IMR-90 (cell line): ENCODE measurements around the gene PLB1. TPM values are rescaled to one million over a fixed set of nuclear protein-coding genes. Genes with fewer than 3 reads are reported as not detected.

Source experiments
- ATAC-seq: fragments of 200-7000 bp; cut with Tn5 transposase; 2 replicates; pipeline ENCODE4 v1.9.1; 2020; ENCODE audit warnings: low read depth, mild to moderate bottlenecking, moderate library complexity
- BruUV-seq: library from RNA; stranded (reverse); fragments of 400-500 nt; replicated peaks from 2 replicates; lab custom pipeline; 2021; lab: Mats Ljungman, UMichigan
- CTCF ChIA-PET: fragments of 300-600 bp; formaldehyde crosslinking; extraction: SDS; loops from one replicate; lab custom pipeline; 2021; ENCODE audit warnings: antibody characterized with exemption; lab: Yijun Ruan, JAX
- POLR2A ChIA-PET: fragments of 300-600 bp; sonication (Branson Sonifier 250); formaldehyde crosslinking; loops from one replicate; lab custom pipeline; 2022; ENCODE audit warnings: antibody characterized with exemption; ENCODE audit not compliant: unreplicated experiment; lab: Charles Lee
- DNase-seq: peaks from one replicate; pipeline ENCODE4 v3.0.0; 2013
- H2AFZ ChIP-seq: replicated peaks from 2 replicates; pipeline ENCODE3; 2013; ENCODE audit warnings: low read length, mild to moderate bottlenecking; ENCODE audit not compliant: poor library complexity
- H2AK5ac ChIP-seq: 2 replicates; pipeline ENCODE4 v1.6.1; 2013; ENCODE audit warnings: low read depth, low read length, inconsistent platforms
- H2AK9ac ChIP-seq: replicated peaks from 2 replicates; pipeline ENCODE3; 2013; ENCODE audit warnings: mild to moderate bottlenecking, low read depth, low read length, moderate library complexity; ENCODE audit not compliant: poor library complexity
- H2BK120ac ChIP-seq: 2 replicates; pipeline ENCODE4 v1.6.1; 2013; ENCODE audit warnings: low read depth, low read length, inconsistent platforms
- H2BK15ac ChIP-seq: 3 replicates; pipeline ENCODE4 v1.6.1; 2013; ENCODE audit warnings: low read depth, low read length, inconsistent platforms
- H2BK20ac ChIP-seq: 2 replicates; pipeline ENCODE4 v1.6.1; 2013; ENCODE audit warnings: low read depth, mild to moderate bottlenecking, inconsistent platforms, low read length, moderate library complexity
- H2BK5ac ChIP-seq: 2 replicates; pipeline ENCODE4 v1.6.1; 2013; ENCODE audit warnings: mild to moderate bottlenecking, low read depth, low read length, inconsistent platforms; ENCODE audit not compliant: poor library complexity, severe bottlenecking
- H3K14ac ChIP-seq: replicated peaks from 2 replicates; pipeline ENCODE4 v1.6.1; 2013; ENCODE audit warnings: low read depth, low read length, inconsistent platforms
- H3K18ac ChIP-seq: 2 replicates; pipeline ENCODE4 v1.6.1; 2013; ENCODE audit warnings: low read depth, low read length, control low read depth
- H3K23ac ChIP-seq: 2 replicates; pipeline ENCODE4 v1.6.1; 2013; ENCODE audit warnings: low read depth, low read length, inconsistent platforms
- H3K27ac ChIP-seq: 2 replicates; pipeline ENCODE4 v1.5.1; 2013; ENCODE audit warnings: mild to moderate bottlenecking, control low read depth, low read length; ENCODE audit not compliant: insufficient read depth
- H3K27me3 ChIP-seq: 2 replicates; pipeline ENCODE4 v1.6.1; 2013; ENCODE audit warnings: low read length; ENCODE audit not compliant: control insufficient read depth, insufficient read depth
- H3K36me3 ChIP-seq: 2 replicates; pipeline ENCODE4 v1.6.1; 2013; ENCODE audit warnings: low read length, mixed read lengths; ENCODE audit not compliant: control insufficient read depth, insufficient read depth
- H3K4ac ChIP-seq: 2 replicates; pipeline ENCODE4 v1.6.1; 2013; ENCODE audit warnings: low read depth, low read length, inconsistent platforms
- H3K4me1 ChIP-seq: 2 replicates; pipeline ENCODE4 v1.6.1; 2013; ENCODE audit warnings: low read length, mixed read lengths; ENCODE audit not compliant: control insufficient read depth, insufficient read depth
- H3K4me2 ChIP-seq: 2 replicates; pipeline ENCODE4 v1.6.1; 2013; ENCODE audit warnings: low read depth, mild to moderate bottlenecking, control low read depth, low read length, moderate library complexity
- H3K4me3 ChIP-seq: 2 replicates; pipeline ENCODE4 v1.5.1; 2013; ENCODE audit warnings: low read depth, mild to moderate bottlenecking, control low read depth, low read length, moderate library complexity; ENCODE audit not compliant: insufficient read depth
- H3K56ac ChIP-seq: 2 replicates; pipeline ENCODE4 v1.6.1; 2013; ENCODE audit warnings: low read length, inconsistent platforms; ENCODE audit not compliant: insufficient read depth; ENCODE audit errors: extremely low read depth
- H3K79me1 ChIP-seq, 2 experiments: 2 replicates each; pipeline ENCODE4 v1.6.1; 2013; ENCODE audit warnings: low read length in 2 of 2, inconsistent platforms in 1 of 2, low read depth in 1 of 2
- H3K9ac ChIP-seq: 2 replicates; pipeline ENCODE4 v1.6.1; 2013; ENCODE audit warnings: low read depth, low read length, control low read depth
- H3K9me1 ChIP-seq: 2 replicates; pipeline ENCODE4 v1.6.1; 2013; ENCODE audit warnings: low read length, inconsistent platforms; ENCODE audit not compliant: insufficient read depth
- H3K9me3 ChIP-seq: 2 replicates; pipeline ENCODE4 v1.6.1; 2013; ENCODE audit warnings: low read length; ENCODE audit not compliant: control insufficient read depth, insufficient read depth
- H4K20me1 ChIP-seq: 2 replicates; pipeline ENCODE4 v1.6.1; 2013; ENCODE audit warnings: low read length, inconsistent platforms; ENCODE audit not compliant: insufficient read depth
- H4K5ac ChIP-seq: 2 replicates; pipeline ENCODE4 v1.6.1; 2013; ENCODE audit warnings: mild to moderate bottlenecking, low read depth, low read length, control low read depth
- H4K8ac ChIP-seq, 2 experiments: 2 replicates each; pipeline ENCODE4 v1.6.1; 2013; ENCODE audit warnings: low read depth in 2 of 2, low read length in 2 of 2, control low read depth in 1 of 2, inconsistent platforms in 1 of 2
- H4K91ac ChIP-seq: 2 replicates; pipeline ENCODE4 v1.6.1; 2013; ENCODE audit warnings: low read depth, low read length, inconsistent platforms; ENCODE audit not compliant: insufficient read depth
- RFX5 ChIP-seq: IDR thresholded peaks from 2 replicates; pipeline ENCODE4 v1.8.0; 2012; ENCODE audit warnings: low read depth, mild to moderate bottlenecking, low read length, moderate library complexity
- WGBS, 2 experiments: methylation state at CpG; one replicate each; pipeline versions ENCODE4 v1.1.5 to v1.1.7; 2013; ENCODE audit warnings: missing lambda C conversion rate in 2 of 2; ENCODE audit not compliant: insufficient read length in 1 of 2; ENCODE audit errors: extremely low coverage in 2 of 2; 5-methylcytosine and 5-hydroxymethylcytosine counted together
- dilution Hi-C: fragments of 300-500 bp; cut with HindIII; formaldehyde crosslinking; loops from one replicate; pipeline ENCODE4 v1.14.3; 2018; ENCODE audit warnings: low sequenced_read_pairs; ENCODE audit not compliant: unreplicated experiment
- in situ Hi-C: fragments of 300-500 bp; cut with MboI; formaldehyde crosslinking; loops from 3 replicates; pipeline ENCODE4 v1.14.3; 2019; ENCODE audit warnings: low sequenced_read_pairs, inconsistent platforms, mixed read lengths
- intact Hi-C: fragments of 100-400 bp; cut with micrococcal nuclease; formaldehyde crosslinking; loops from 2 replicates; pipeline ENCODE4 v1.10.0; 2022
- polyA plus RNA-seq, 3 experiments: library from polyadenylated mRNA; depleted of rRNA; stranded (reverse); fragments of >200 nt; gene quantifications; 2 replicates each; pipeline ENCODE4 v1.2.3, GENCODE V29; 2012; ENCODE audit warnings: low replicate concordance in 1 of 3
- total RNA-seq: library from RNA; depleted of rRNA; stranded (reverse); fragments of >200 nt; gene quantifications from 2 replicates; pipeline ENCODE4 v1.2.3, GENCODE V29; 2012
- TF ChIP-seq, protein P1 (sequence below): fragments of 150-350 bp; IDR thresholded peaks from 2 replicates; pipeline ENCODE4 v1.6.1; 2017; ENCODE audit warnings: mild to moderate bottlenecking, antibody characterized with exemption, low read length, low read depth

Gene PLB1
- total and polyA plus RNA-seq, 2 of the 4 experiments (the other 2 are of a cell fraction): 0.74 to 0.90 TPM

DNA sequence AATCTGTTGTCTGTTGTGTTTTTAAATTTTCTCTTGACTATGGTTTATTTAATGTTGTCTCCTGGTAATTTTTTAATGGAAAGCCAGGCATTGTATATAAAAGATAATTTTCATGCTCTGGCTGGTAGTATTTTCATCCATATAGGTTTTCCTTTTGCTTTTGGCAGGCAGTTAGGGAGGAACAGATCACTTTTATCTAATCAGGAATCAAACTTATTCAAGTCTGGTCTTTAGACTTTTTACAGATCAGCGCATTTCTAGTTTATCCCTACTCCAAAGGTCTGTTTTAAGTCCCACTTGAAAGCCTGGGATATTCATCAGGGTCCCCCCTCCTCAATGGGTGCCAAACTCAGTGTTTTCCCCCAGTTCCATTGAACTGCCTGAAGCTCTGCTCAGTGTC, 17.2 kb downstream of the PLB1 start:
- no peaks in the 10 kb centered on the region for H3K36me3 ChIP-seq
- H4K5ac ChIP-seq: no peak overlapping the region
- peaks cover 51% of the 10 kb centered on the region for H3K27me3 ChIP-seq
- H4K8ac ChIP-seq: no peak overlapping the region
- no CpG with 5 or more reads among the region's 1 CpG for WGBS, 2 experiments
- no peak overlapping the region for H3K56ac ChIP-seq
- CTCF ChIA-PET: no interaction called here
- no peak overlapping the region for H4K91ac ChIP-seq
- POLR2A ChIA-PET: no interaction called here
- H3K18ac ChIP-seq: no peak overlapping the region
- intact Hi-C loops: no loop called here
- no peak overlapping the region for H3K4me2 ChIP-seq
- no peak overlapping the region for H2AK5ac ChIP-seq
- in situ Hi-C loops: no loop called here
- H3K79me1 ChIP-seq: no peaks in the 10 kb centered on the region
- ATAC-seq: no peak
- no TSS peak for BruUV-seq
- no peak for DNase-seq
- no peak overlapping the region for H2BK5ac ChIP-seq
- no peak overlapping the region for H2BK120ac ChIP-seq
- H2AK9ac ChIP-seq: no peak overlapping the region
- H3K9me3 ChIP-seq: no peaks in the 10 kb centered on the region
- TF ChIP-seq, protein P1, sequence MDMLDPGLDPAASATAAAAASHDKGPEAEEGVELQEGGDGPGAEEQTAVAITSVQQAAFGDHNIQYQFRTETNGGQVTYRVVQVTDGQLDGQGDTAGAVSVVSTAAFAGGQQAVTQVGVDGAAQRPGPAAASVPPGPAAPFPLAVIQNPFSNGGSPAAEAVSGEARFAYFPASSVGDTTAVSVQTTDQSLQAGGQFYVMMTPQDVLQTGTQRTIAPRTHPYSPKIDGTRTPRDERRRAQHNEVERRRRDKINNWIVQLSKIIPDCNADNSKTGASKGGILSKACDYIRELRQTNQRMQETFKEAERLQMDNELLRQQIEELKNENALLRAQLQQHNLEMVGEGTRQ: no peak
- TF ChIP-seq RFX5: no peak
- no peaks in the 10 kb centered on the region for H4K20me1 ChIP-seq
- H3K4me3 ChIP-seq: no peak overlapping the region
- H3K23ac ChIP-seq: no peak overlapping the region
- no peak overlapping the region for H3K4ac ChIP-seq
- no peak overlapping the region for H3K9ac ChIP-seq
- no peaks in the 10 kb centered on the region; the same call in 1 of the 2 replicates for H3K9me1 ChIP-seq
- H2BK20ac ChIP-seq: no peak overlapping the region
- no peaks in the 10 kb centered on the region for H3K4me1 ChIP-seq
- no peak overlapping the region for H2AFZ ChIP-seq
- dilution Hi-C loops: no loop called here
- no peak overlapping the region for H3K27ac ChIP-seq
- no peak overlapping the region for H3K14ac ChIP-seq
- no peak overlapping the region for H2BK15ac ChIP-seq
